ENCODE results near the gene SNX20. TPM values are rescaled to one million over a fixed set of nuclear protein-coding genes. Genes with fewer than 3 reads are reported as not detected.

Gene SNX20
- total RNA-seq, 1 donor from 2014 or later = not detected

GRCh38 chr16:50690177-50690576 is 9.1 kb upstream of the SNX20 start:
- no peak overlapping the region for H3K4me3 Mint-ChIP-seq
- no peaks in the 10 kb centered on the region for H3K9me3 Mint-ChIP-seq
- TF ChIP-seq CTCF (IDR thresholded peaks at IDR 0.05; ENCODE audit: unreplicated experiment) = no peak
- H3K27me3 Mint-ChIP-seq (ENCODE audit: low read depth) = peaks cover 56% of the 10 kb centered on the region
- H3K4me1 Mint-ChIP-seq = peaks cover 3% of the 10 kb centered on the region
- H3K36me3 Mint-ChIP-seq = no peaks in the 10 kb centered on the region
- no peak overlapping the region for H3K27ac Mint-ChIP-seq
- no peak for DNase-seq (ENCODE audit: low spot score in 2 of 2, unreplicated experiment in 2 of 2)

DNA sequence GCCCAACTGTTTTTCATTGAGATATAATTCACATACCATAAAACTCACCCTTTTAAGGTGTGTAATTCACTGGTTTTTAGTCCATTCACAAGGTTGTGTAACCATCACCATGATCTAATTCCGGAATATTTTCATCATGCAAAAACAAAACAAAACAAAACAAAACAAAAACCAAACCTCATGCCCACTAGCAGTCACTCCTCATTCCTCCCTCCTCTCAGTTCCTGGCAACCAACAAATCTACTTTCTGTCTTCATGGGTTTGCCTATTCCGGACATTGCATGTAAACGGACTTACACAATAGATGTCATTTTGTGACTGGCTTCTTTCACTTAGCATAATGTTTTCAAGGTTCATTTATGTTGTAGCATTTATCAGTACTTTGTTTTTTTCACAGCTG is 7.8 kb upstream of the SNX20 start:
- DNase-seq (ENCODE audit: low spot score in 2 of 2, unreplicated experiment in 2 of 2) = no peak
- Mint-ChIP-seq H3K27me3 (ENCODE audit: low read depth) (peaks cover 43% of the 10 kb centered on the region), H3K4me1 (peaks cover 3% of the 10 kb centered on the region), H3K4me3 (no peak overlapping the region), H3K9me3 (no peaks in the 10 kb centered on the region), H3K27ac (no peak overlapping the region), H3K36me3 (no peaks in the 10 kb centered on the region)
- TF ChIP-seq CTCF (IDR thresholded peaks at IDR 0.05; ENCODE audit: unreplicated experiment) = no peak

DNA sequence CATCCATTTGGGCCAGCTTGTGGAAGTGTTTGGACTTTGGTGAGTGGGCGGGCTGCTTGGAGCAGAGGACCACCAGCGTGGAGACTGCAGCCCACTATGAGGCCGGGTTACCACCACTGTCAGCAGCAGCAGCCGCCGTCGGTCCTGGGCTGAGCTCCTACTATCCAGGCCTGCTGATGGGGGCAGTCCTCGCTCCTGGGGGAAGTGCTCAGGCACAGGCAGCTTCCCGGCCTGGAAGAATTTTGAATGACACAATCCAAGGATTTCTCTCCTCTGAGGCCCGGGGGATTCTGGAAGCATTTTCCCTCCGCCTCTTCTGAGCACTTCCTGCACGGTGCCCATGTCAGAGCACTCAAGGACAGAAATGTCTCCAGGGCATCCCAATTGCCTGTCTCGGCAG is 7.0 kb upstream of the SNX20 start:
- Mint-ChIP-seq H3K36me3 (no peaks in the 10 kb centered on the region), H3K27me3 (ENCODE audit: low read depth) (peaks cover 38% of the 10 kb centered on the region), H3K4me3 (no peak overlapping the region), H3K9me3 (no peaks in the 10 kb centered on the region), H3K4me1 (peaks cover 3% of the 10 kb centered on the region), H3K27ac (no peak overlapping the region)
- no peak for TF ChIP-seq CTCF (IDR thresholded peaks at IDR 0.05; ENCODE audit: unreplicated experiment)
- DNase-seq (ENCODE audit: low spot score in 2 of 2, unreplicated experiment in 2 of 2) = no peak

- H3K27ac Mint-ChIP-seq = no peak overlapping the region
- DNase-seq (ENCODE audit: low spot score in 2 of 2, unreplicated experiment in 2 of 2) = no peak
- H3K27me3 Mint-ChIP-seq (ENCODE audit: low read depth) = peaks cover 16% of the 10 kb centered on the region
- no peak for TF ChIP-seq CTCF (IDR thresholded peaks at IDR 0.05; ENCODE audit: unreplicated experiment)
- no peaks in the 10 kb centered on the region for H3K36me3 Mint-ChIP-seq
- no peaks in the 10 kb centered on the region for H3K4me1 Mint-ChIP-seq
- H3K9me3 Mint-ChIP-seq = no peaks in the 10 kb centered on the region
- no peak overlapping the region for H3K4me3 Mint-ChIP-seq
Measured at GRCh38 chr16:50685462-50686063, 4.5 kb upstream of the SNX20 start.

GRCh38 chr16:50684823-50685461 is 3.8 kb upstream of the SNX20 start:
- Mint-ChIP-seq H3K4me1 (no peaks in the 10 kb centered on the region), H3K27me3 (ENCODE audit: low read depth) (peaks cover 12% of the 10 kb centered on the region), H3K9me3 (no peaks in the 10 kb centered on the region), H3K36me3 (no peaks in the 10 kb centered on the region), H3K27ac (no peak overlapping the region), H3K4me3 (no peak overlapping the region)
- no peak for TF ChIP-seq CTCF (IDR thresholded peaks at IDR 0.05; ENCODE audit: unreplicated experiment)
- no peak for DNase-seq (ENCODE audit: low spot score in 2 of 2, unreplicated experiment in 2 of 2)
